AG04449 (cell line): ENCODE results near the gene MINDY3.

Experiments
- CTCF ChIA-PET: fragments of 350-600 bp; formaldehyde crosslinking; extraction: SDS; loops from one replicate; lab custom pipeline; 2021; ENCODE audit warnings: antibody characterized with exemption; lab: Yijun Ruan, JAX
- POLR2A ChIA-PET: fragments of 400-600, 350-600 bp; formaldehyde crosslinking; extraction: SDS; loops from one replicate; lab custom pipeline; 2020; ENCODE audit warnings: antibody characterized with exemption, inconsistent platforms; lab: Yijun Ruan, JAX
- DNase-seq: peaks from one replicate; pipeline ENCODE4 v3.0.0-alpha.2; 2010; ENCODE audit warnings: low read depth, low spot score
- H3K4me3 ChIP-seq: 2 replicates; pipeline ENCODE4 v1.5.1; 2011; ENCODE audit warnings: low read depth, mild to moderate bottlenecking, control low read depth, low read length
- CTCF ChIP-seq: IDR thresholded peaks from one replicate; pipeline ENCODE4 v1.5.1; 2011; ENCODE audit warnings: mild to moderate bottlenecking, moderate library complexity, low read length, control low read depth, inconsistent platforms; ENCODE audit not compliant: insufficient read depth; ENCODE audit errors: missing control alignments

The MINDY3 gene

DNA sequence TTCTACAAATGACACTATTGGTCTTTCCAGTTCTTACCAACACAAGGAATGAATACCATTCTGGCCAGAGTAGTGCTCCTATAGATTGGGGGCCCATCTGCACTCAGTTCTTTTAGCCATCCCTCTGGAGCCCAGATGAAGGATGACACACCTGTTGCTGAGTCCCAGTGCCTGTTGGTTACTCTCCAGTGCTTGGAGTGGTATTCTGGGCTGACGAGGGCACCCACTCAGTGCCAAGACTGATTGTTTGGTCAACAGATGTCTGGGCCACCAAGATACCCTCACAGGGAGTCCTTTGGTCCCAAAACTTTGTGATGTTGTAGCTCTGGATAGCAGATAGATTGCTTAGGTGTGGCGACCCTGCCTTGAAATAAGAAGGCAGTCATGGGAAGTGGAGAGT lies 116.9 kb downstream of the MINDY3 start:
- no peak for DNase-seq
- ChIA-PET CTCF (interaction anchor here (1.0 to 1.8 kb wide), 4 partner anchors 10 to 323 kb away, joined by 3 to 11 read pairs (median 4); no protein-coding TSS in a partner anchor), POLR2A (no interaction called here)
- no peak overlapping the region for H3K4me3 ChIP-seq
- TF ChIP-seq CTCF: no peak

DNA sequence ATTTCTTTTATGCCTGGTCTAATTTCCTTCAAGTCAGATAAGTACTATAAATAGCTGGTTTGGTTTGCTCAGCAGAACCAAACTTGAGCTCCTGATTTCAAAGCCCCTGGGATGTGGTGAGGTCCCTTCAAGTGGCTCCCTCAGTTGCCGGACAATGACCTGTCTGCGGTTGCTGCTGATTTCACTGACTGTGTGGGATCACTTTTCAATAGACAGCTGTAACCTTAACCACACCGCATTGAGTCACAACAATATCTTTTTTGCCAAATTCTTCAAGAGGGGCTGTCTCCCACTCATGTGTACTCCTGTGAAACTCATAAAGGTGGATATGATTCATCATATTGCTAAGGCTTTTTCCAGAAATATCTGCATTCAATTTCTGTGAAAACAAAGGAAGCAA lies 117.5 kb downstream of the MINDY3 start:
- CTCF ChIA-PET: interaction anchor here (0.6 to 1.8 kb wide), 5 partner anchors 9 to 323 kb away, joined by 3 to 11 read pairs (median 3); no protein-coding TSS in a partner anchor
- POLR2A ChIA-PET: no interaction called here
- no peak for TF ChIP-seq CTCF
- H3K4me3 ChIP-seq: no peak overlapping the region
- DNase-seq: no peak

DNA sequence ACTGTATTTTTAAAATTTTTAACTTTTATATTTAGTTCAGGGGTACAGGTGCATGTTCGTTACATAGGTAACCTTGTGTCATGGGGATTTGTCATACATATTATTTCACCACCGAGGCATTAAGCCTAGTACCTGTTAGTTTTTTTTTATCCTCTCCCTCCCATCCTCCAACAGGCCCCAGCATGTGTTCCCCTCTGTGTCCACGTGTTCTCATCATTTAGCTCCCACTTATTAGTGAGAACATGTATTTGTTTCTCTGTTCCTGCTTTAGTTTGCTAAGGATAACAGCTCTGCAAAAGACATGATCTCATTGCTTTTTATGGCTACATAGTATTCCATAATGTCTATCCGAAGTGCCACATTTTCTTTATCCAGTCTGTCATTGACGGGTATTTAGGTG lies 118.2 kb downstream of the MINDY3 start:
- no peak overlapping the region for H3K4me3 ChIP-seq
- no peak for DNase-seq
- CTCF ChIA-PET: interaction anchor here (0.7 to 1.8 kb wide), 4 partner anchors 9 to 313 kb away, joined by 3 to 11 read pairs (median 4); no protein-coding TSS in a partner anchor
- POLR2A ChIA-PET: no interaction called here
- no peak for TF ChIP-seq CTCF

DNA sequence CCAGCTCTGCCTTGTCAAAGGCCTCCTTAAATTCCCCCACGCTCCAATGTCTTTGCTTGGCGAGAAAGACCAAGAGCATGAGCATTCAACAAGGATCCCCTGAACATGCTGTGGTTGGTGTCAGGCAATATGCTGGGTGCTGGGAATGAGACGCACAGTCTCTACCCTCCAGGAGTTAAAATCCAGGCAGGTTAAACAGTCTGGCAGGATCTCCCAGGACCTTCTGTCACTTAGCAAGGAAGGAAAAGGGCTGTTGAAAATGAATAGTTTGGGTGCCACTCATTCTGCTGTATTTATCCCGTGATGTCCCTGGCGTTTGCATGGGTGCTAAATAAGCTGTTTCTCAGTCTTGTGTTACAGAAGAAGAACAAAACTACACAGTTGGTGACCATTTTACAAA lies 118.7 kb downstream of the MINDY3 start:
- no peak overlapping the region for H3K4me3 ChIP-seq
- no peak for DNase-seq
- no peak for TF ChIP-seq CTCF
- ChIA-PET CTCF (interaction anchor here (0.7 to 3.4 kb wide), 3 partner anchors 10 to 310 kb away, joined by 3 to 31 read pairs (median 3); no protein-coding TSS in a partner anchor), POLR2A (no interaction called here)

DNA sequence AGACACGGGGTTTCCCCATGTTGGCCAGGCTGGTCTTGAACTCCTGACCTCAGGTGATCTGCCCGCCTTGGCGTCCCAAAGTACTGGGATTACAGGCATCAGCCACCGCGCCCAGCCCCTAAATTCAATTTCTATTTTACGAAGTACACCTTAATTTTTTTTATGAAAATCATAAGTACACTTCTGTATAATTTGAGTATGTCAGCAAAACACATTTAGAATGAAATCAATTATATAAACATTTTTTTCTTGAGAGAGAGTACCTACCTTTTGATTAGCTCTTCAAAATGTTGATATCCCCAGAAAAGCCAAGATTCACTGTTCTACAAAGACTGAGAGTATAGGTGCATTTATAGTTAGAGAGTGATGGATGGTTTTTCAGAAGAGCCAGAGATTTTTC lies 120.0 kb downstream of the MINDY3 start:
- CTCF ChIA-PET: interaction anchor here (0.8 to 3.4 kb wide), 8 partner anchors 9 to 321 kb away, joined by 3 to 31 read pairs (median 4); no protein-coding TSS in a partner anchor

More for the DNA sequence above, 120.0 kb downstream of the MINDY3 start:
- no peak for TF ChIP-seq CTCF
- POLR2A ChIA-PET: no interaction called here
- no peak for DNase-seq
- H3K4me3 ChIP-seq: no peak overlapping the region
